ENCODE measurements around the gene TSPAN2.

The TSPAN2 gene

GRCh38 chr1:115117298-115117697 lies 28.0 kb upstream of the TSPAN2 start:
- H3K4me2 ChIP-seq (ENCODE audit: low read depth, low read length): no peak overlapping the region
- no peaks in the 10 kb centered on the region for H4K20me1 ChIP-seq (ENCODE audit: insufficient read depth, low read length)
- H3K9ac ChIP-seq (ENCODE audit: low read length): no peak overlapping the region

DNA sequence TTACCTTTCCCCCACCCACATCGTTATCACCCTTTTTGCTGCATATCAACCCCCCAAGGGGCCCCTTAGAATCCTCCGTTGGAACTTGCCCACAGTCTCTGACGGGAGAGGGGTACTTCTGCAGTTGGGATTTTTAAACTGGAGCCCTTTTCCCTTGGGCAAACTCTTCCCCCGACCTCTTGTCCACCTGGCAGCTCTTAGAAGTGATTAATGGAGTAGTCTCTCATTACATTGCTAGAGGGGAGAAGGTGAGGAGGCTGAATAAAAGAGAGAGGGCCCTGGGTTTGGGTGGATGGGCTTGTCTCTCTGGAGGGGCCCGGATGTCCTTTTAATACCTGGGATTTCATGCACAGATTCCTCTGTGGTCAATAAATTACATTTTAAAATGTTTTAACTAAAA lies 27.2 kb upstream of the TSPAN2 start:
- Histone ChIP-seq H3K4me3 (ENCODE audit: low read length) (no peak overlapping the region), H3K9me2 (replicated peaks; ENCODE audit: insufficient read depth, low read length) (no peaks in the 10 kb centered on the region), H3F3A (ENCODE audit: insufficient read depth, low read length) (no peaks in the 10 kb centered on the region), H3K27ac (ENCODE audit: low read length) (no peak overlapping the region), H3K9me3 (replicated peaks; ENCODE audit: insufficient read depth, low read length) (no peaks in the 10 kb centered on the region), H4K20me1 (ENCODE audit: insufficient read depth, low read length) (no peaks in the 10 kb centered on the region), H3K79me2 (ENCODE audit: low read length) (no peaks in the 10 kb centered on the region), H3K36me3 (replicated peaks; ENCODE audit: insufficient read depth, low read length) (no peaks in the 10 kb centered on the region), H3K4me1 (ENCODE audit: low read length) (no peaks in the 10 kb centered on the region), H2AFZ (ENCODE audit: low read length) (no peak overlapping the region), H3K9ac (ENCODE audit: low read length) (no peak overlapping the region), H3K4me2 (ENCODE audit: low read depth, low read length) (no peak overlapping the region), H3K27me3 (replicated peaks; ENCODE audit: insufficient read depth, low read length) (no peaks in the 10 kb centered on the region)
- TF ChIP-seq, protein P1, sequence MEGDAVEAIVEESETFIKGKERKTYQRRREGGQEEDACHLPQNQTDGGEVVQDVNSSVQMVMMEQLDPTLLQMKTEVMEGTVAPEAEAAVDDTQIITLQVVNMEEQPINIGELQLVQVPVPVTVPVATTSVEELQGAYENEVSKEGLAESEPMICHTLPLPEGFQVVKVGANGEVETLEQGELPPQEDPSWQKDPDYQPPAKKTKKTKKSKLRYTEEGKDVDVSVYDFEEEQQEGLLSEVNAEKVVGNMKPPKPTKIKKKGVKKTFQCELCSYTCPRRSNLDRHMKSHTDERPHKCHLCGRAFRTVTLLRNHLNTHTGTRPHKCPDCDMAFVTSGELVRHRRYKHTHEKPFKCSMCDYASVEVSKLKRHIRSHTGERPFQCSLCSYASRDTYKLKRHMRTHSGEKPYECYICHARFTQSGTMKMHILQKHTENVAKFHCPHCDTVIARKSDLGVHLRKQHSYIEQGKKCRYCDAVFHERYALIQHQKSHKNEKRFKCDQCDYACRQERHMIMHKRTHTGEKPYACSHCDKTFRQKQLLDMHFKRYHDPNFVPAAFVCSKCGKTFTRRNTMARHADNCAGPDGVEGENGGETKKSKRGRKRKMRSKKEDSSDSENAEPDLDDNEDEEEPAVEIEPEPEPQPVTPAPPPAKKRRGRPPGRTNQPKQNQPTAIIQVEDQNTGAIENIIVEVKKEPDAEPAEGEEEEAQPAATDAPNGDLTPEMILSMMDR (IDR thresholded peaks at IDR 0.05; ENCODE audit: low read length): no peak
- TF ChIP-seq EZH2 (optimal IDR thresholded peaks at IDR 0.05; ENCODE audit: low read depth, low read length) (no peak), EZH2phosphoT487 (IDR thresholded peaks at IDR 0.05; ENCODE audit: low read length) (no peak)
- no peak for DNase-seq

More at GRCh38 chr1:115117298-115117697, 28.0 kb upstream of the TSPAN2 start:
- no peaks in the 10 kb centered on the region for H3K9me2 ChIP-seq (replicated peaks; ENCODE audit: insufficient read depth, low read length)
- no peak overlapping the region for H2AFZ ChIP-seq (ENCODE audit: low read length)
- H3K36me3 ChIP-seq (replicated peaks; ENCODE audit: insufficient read depth, low read length): no peaks in the 10 kb centered on the region
- no peaks in the 10 kb centered on the region for H3F3A ChIP-seq (ENCODE audit: insufficient read depth, low read length)
- H3K27ac ChIP-seq (ENCODE audit: low read length): no peak overlapping the region
- H3K4me1 ChIP-seq (ENCODE audit: low read length): no peaks in the 10 kb centered on the region
- H3K4me3 ChIP-seq (ENCODE audit: low read length): no peak overlapping the region
- TF ChIP-seq EZH2phosphoT487 (IDR thresholded peaks at IDR 0.05; ENCODE audit: low read length): no peak
- no peak for TF ChIP-seq EZH2 (optimal IDR thresholded peaks at IDR 0.05; ENCODE audit: low read depth, low read length)
- TF ChIP-seq, protein P1 (IDR thresholded peaks at IDR 0.05; ENCODE audit: low read length): no peak
- no peaks in the 10 kb centered on the region for H3K9me3 ChIP-seq (replicated peaks; ENCODE audit: insufficient read depth, low read length)
- H3K27me3 ChIP-seq (replicated peaks; ENCODE audit: insufficient read depth, low read length): no peaks in the 10 kb centered on the region
- H3K79me2 ChIP-seq (ENCODE audit: low read length): no peaks in the 10 kb centered on the region
- DNase-seq: no peak

DNA sequence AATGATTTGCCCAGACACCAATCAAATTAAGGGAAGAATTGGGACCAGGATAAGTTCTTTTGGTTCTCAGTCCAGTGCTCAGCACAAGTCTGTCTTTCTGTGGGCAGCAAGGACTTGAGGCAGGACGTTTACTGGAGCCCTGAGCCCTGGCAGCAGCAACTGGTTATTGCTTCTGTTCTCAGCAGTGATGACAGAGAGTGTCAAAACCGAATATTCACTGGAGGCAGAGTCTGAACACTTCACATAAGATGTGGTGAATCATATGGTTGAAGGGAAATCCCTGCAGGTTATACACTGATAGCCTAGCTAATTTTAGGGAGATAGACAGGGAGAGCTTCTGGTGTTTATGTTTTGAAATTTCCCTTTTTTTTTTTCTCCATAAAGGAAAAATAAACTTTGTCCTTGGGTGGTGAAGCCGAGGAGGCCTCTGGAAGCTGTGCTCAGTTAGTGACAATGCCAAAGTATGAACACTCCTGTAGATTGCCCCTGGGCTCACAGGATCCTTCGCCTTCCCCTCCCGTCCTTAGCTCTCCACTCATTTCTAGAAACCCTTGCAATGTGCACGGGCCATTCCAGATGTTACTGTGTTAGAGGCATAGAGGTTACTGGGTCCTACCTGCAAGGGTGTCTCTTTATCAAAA lies 26.3 kb upstream of the TSPAN2 start:
- no peaks in the 10 kb centered on the region for H3K9me3 ChIP-seq (replicated peaks; ENCODE audit: insufficient read depth, low read length)

More for the DNA sequence above, 26.3 kb upstream of the TSPAN2 start:
- Histone ChIP-seq H2AFZ (ENCODE audit: low read length) (no peak overlapping the region), H3K4me2 (ENCODE audit: low read depth, low read length) (no peak overlapping the region), H3K36me3 (replicated peaks; ENCODE audit: insufficient read depth, low read length) (no peaks in the 10 kb centered on the region), H3K27me3 (replicated peaks; ENCODE audit: insufficient read depth, low read length) (no peaks in the 10 kb centered on the region), H3K9ac (ENCODE audit: low read length) (no peak overlapping the region), H3K9me2 (replicated peaks; ENCODE audit: insufficient read depth, low read length) (no peaks in the 10 kb centered on the region), H4K20me1 (ENCODE audit: insufficient read depth, low read length) (no peaks in the 10 kb centered on the region), H3K4me1 (ENCODE audit: low read length) (no peaks in the 10 kb centered on the region), H3F3A (ENCODE audit: insufficient read depth, low read length) (no peaks in the 10 kb centered on the region), H3K4me3 (ENCODE audit: low read length) (no peak overlapping the region), H3K27ac (ENCODE audit: low read length) (no peak overlapping the region), H3K79me2 (ENCODE audit: low read length) (no peaks in the 10 kb centered on the region)
- no peak for TF ChIP-seq EZH2 (optimal IDR thresholded peaks at IDR 0.05; ENCODE audit: low read depth, low read length)
- TF ChIP-seq, protein P1 (IDR thresholded peaks at IDR 0.05; ENCODE audit: low read length): no peak
- no peak for TF ChIP-seq EZH2phosphoT487 (IDR thresholded peaks at IDR 0.05; ENCODE audit: low read length)
- DNase-seq: no peak
